ENCODE data around the gene DNAL4. TPM values are rescaled to one million over a fixed set of nuclear protein-coding genes. Genes with fewer than 3 reads are reported as not detected.

The DNAL4 gene
- total and polyA plus RNA-seq, 2 of the 4 experiments (the other 2 are of a cell fraction), result 6.1 to 12.1 TPM

DNA sequence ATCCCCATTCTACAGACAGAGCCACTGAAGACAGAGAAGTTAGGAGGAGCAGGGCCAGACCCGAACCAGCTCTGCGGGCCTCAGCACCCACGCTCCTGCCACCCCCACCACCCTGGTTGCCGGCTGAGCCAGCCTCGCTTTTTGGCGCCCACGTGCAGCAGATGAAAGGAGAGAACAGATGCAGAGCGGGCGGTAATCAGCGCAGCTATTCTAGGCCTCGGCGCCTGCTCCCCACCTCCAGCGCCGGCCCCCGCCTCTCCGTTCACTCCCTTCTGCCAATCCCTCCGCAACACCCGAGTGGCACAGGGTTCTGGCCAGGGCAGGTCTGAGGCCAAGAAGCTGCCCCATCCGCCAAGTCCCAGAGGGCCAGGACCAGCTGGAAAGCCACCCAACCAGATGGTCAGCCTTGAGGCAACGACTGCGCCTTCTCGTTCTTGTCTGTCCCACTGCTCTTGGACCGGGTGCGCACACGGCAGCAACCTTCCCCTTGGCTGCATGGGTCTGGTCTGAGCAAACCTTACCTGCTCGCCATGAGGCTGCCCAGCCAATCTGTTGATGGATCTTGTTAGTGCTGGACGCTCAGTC is 16.8 kb downstream of the DNAL4 start:
- Histone ChIP-seq H2BK120ac (ENCODE audit: low read depth, low read length) (no peak overlapping the region), H3K27ac (ENCODE audit: insufficient read depth, low read length) (no peak overlapping the region), H3K4me1 (ENCODE audit: control insufficient read depth, insufficient read depth, low read length) (no peaks in the 10 kb centered on the region), H3K27me3 (ENCODE audit: control insufficient read depth, insufficient read depth, low read length) (no peaks in the 10 kb centered on the region), H3K23ac (ENCODE audit: low read depth, low read length) (no peak overlapping the region), H3K9me3 (ENCODE audit: control insufficient read depth, insufficient read depth, low read length) (no peaks in the 10 kb centered on the region), H4K5ac (ENCODE audit: low read depth, low read length) (no peak overlapping the region), H3K18ac (ENCODE audit: low read depth, low read length) (no peak overlapping the region), H4K20me1 (ENCODE audit: insufficient read depth, low read length) (no peaks in the 10 kb centered on the region; the same call in 1 of the 2 replicates), H3K9me1 (ENCODE audit: insufficient read depth, low read length) (no peaks in the 10 kb centered on the region), H3K4me3 (ENCODE audit: insufficient read depth, low read depth, low read length) (no peak overlapping the region), H2BK15ac (ENCODE audit: low read depth, low read length) (no peak overlapping the region), H3K14ac (replicated peaks; ENCODE audit: low read depth, low read length) (no peak overlapping the region), H2BK20ac (ENCODE audit: low read depth, low read length) (no peak overlapping the region), H4K91ac (ENCODE audit: insufficient read depth, low read depth, low read length) (no peak overlapping the region), H2AK9ac (replicated peaks; ENCODE audit: low read depth, low read length, poor library complexity) (no peak overlapping the region), H3K56ac (ENCODE audit: extremely low read depth, insufficient read depth, low read length) (no peak overlapping the region), H4K8ac (ENCODE audit: low read depth in 2 of 2, low read length in 2 of 2) (no peak overlapping the region), H3K4me2 (ENCODE audit: low read depth, low read length) (no peak overlapping the region), H2AFZ (replicated peaks; ENCODE audit: low read length, poor library complexity) (no peak overlapping the region), H3K36me3 (ENCODE audit: control insufficient read depth, insufficient read depth, low read length) (peaks cover 17% of the 10 kb centered on the region; the same call in 1 of the 2 replicates), H2AK5ac (ENCODE audit: low read depth, low read length) (no peak overlapping the region), H3K79me1 (ENCODE audit: low read depth in 1 of 2, low read length in 2 of 2) (0 out of 4 replicates have a peak, but pooled peaks cover 0 to 4% of the 10 kb centered on the region in 2 experiments), H2BK5ac (ENCODE audit: low read depth, low read length, poor library complexity, severe bottlenecking) (no peak overlapping the region), H3K4ac (ENCODE audit: low read depth, low read length) (no peak overlapping the region), H3K9ac (ENCODE audit: low read depth, low read length) (no peak overlapping the region)
- no peak for ATAC-seq (ENCODE audit: low read depth)
- ChIA-PET POLR2A (ENCODE audit: unreplicated experiment) (no interaction called here), CTCF (no interaction called here)
- TF ChIP-seq FOS (IDR thresholded peaks at IDR 0.05; ENCODE audit: low read depth, low read length), result no peak
- no peak for TF ChIP-seq RFX5 (IDR thresholded peaks at IDR 0.05; ENCODE audit: low read depth, low read length)
- TF ChIP-seq, protein P1, sequence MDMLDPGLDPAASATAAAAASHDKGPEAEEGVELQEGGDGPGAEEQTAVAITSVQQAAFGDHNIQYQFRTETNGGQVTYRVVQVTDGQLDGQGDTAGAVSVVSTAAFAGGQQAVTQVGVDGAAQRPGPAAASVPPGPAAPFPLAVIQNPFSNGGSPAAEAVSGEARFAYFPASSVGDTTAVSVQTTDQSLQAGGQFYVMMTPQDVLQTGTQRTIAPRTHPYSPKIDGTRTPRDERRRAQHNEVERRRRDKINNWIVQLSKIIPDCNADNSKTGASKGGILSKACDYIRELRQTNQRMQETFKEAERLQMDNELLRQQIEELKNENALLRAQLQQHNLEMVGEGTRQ (IDR thresholded peaks at IDR 0.05; ENCODE audit: low read depth, low read length), result no peak
- no peak for TF ChIP-seq SMC3 (IDR thresholded peaks at IDR 0.05; ENCODE audit: low read depth, low read length)
- no peak for TF ChIP-seq NFE2L2 (IDR thresholded peaks at IDR 0.05; ENCODE audit: low read depth, low read length)
- TF ChIP-seq, protein P2, sequence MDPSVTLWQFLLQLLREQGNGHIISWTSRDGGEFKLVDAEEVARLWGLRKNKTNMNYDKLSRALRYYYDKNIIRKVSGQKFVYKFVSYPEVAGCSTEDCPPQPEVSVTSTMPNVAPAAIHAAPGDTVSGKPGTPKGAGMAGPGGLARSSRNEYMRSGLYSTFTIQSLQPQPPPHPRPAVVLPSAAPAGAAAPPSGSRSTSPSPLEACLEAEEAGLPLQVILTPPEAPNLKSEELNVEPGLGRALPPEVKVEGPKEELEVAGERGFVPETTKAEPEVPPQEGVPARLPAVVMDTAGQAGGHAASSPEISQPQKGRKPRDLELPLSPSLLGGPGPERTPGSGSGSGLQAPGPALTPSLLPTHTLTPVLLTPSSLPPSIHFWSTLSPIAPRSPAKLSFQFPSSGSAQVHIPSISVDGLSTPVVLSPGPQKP (IDR thresholded peaks at IDR 0.05; ENCODE audit: borderline replicate concordance, low read depth, low read length), result no peak
- TF ChIP-seq BHLHE40 (IDR thresholded peaks at IDR 0.05; ENCODE audit: low read depth, low read length), result no peak
- no peak for TF ChIP-seq MAFK (IDR thresholded peaks at IDR 0.05; ENCODE audit: low read depth, low read length)
- no peak for TF ChIP-seq MXI1 (IDR thresholded peaks at IDR 0.05; ENCODE audit: borderline replicate concordance, low read depth, low read length)
- dilution Hi-C loops (cut with HindIII; ENCODE audit: low sequenced_read_pairs, unreplicated experiment), result no loop called here
- no TSS peak for BruUV-seq (replicated peaks)
- WGBS, 2 experiments (ENCODE audit: extremely low coverage in 2 of 2, insufficient read length in 1 of 2), result 100% methylated on average over 4 of the region's 27 CpGs; no CpG with 5 or more reads in 1 of the 2 experiments
- intact Hi-C loops (cut with micrococcal nuclease), result no loop called here
- DNase-seq, result no peak
- in situ Hi-C loops (cut with MboI; ENCODE audit: low sequenced_read_pairs), result no loop called here
